NCI-H1092 treated with DMSO at 0.1 percent for 48 hours (cell line): ENCODE data around the gene LYZL2.
"Not testable (repeated sequence)": the region's sequence is repeated elsewhere in the genome, so short reads cannot be mapped to it uniquely, and the experiment has no call there.

ENCODE experiments used
- DNase-seq: peaks from one replicate; lab custom pipeline; 2025; lab: John Stamatoyannopoulos, UW

The LYZL2 gene

DNA sequence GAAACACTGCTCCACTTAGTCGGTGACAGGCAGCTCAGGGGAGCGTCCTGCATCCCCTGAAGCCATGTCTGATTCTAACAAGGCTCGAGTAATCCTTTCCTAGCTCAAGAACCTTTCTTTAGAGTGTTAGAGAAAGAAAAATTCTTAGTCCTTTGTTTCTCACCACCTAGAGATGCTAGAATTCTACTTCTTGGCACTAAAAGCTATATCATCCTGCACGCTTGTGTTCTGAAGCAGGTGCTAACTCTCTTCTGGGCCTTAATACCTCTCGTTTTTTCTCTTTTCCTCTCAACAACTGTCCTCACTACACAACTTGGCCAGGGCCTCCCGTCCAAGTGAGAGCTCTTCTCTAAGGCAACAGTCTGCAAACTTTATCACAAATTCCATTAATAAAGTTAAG lies at the start of gene LYZL2:
Gene LYZL2 (minus strand): TSS at position 101 of the 400 bp plus-strand sequence. CDS start 2,838 bp downstream, outside the sequence.
- no peak for DNase-seq

DNA sequence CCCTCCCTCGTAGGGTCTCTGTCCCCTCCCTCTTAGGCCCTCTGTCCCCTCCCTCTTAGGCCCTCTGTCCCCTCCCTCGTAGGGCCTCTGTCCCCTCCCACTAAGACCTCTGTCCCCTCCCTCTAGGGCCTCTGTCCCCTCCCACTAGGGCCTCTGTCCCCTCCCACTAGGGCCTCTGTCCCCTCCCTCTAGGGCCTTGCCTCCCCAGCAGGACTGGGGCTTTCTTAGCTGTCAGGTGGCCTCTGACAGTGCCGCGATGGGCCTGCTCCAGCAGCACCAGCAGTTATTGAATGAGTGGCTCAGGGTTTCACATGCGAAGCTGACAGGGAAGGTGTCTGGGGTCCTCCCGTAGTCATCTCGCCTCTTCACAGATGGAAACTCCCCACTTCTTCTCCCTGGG lies 48.1 kb upstream of the LYZL2 start:
- DNase-seq: not testable (repeated sequence)

DNA sequence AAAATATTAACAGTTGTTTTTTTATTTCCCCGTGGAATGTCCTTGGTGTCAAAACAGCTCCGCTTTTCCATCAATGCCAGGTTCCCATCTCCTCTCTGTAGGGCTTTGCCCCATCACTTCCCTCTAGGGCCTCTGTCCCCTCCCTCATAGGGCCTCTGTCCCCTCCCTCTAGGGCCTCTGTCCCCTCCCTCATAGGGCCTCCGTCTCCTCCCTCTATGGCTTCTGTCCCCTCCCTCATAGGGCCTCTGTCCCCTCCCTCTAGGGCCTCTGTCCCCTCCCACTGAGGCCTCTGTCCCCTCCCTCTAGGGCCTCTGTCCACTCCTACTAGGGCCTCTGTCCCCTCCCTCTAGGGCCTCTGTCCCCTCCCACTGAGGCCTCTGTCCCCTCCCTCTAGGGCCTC lies 47.6 kb upstream of the LYZL2 start:
- DNase-seq: not testable (repeated sequence)

DNA sequence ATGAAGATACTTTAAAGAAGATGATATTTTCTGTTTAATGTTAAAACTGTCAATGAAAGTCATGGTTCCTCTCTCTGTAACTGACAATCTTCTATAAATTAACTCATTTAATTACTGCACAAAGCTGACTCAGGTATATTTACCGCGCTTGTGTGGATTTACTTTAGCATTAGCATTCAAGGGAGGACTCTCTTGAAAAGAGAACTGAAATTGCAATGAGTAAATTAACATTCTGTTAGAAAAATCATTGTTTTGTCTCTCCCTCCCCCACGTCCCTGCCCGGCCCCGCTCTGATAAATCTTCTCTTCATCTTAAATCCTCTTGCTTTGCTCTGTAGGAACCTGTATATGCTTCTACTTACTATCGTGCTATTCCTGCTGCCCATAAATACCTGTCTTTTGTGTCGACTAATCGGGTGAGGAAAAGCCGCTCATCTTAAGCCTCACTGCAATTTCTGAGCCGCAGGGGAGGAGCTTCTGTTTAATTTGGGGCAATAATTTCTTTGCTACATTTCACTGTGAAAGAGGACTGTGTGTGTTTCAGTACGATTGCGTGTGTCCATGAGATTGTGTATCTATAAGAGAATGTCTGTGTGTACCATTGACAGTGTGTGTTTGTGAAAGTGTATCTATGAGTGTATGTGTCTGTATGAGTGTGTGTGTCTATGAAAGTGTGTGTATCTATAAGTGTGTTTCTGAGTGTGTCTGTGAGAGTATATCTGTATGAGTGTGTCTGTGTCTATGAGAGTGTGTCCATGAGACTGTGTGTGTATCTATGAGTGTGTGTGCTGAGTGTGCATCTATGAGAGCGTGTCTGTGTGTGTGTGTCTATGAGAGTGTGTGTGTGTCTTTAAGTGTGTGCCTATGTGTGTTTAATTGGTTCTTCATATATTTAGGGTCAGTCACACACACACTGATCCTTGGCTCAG lies 46.5 kb upstream of the LYZL2 start:
- DNase-seq: no peak

DNA sequence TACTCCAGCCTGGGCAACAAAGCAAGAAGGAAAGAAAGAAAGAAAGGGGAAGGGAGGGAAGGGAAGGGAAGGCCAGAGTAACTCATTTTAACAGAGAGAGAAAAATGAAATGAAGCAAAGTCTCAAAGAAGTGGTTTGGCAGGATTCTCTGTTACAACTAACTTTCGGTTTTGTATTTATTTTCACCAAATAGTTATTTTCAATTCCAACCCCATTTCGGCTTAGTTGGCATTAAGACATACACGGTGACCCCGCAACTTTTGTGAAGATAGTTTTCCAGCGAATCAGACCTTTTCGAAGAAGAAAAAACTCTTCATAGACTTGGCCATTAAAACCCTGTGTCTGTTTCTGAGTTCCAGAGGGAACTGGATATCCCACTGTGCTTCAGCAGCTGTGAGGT lies 45.2 kb upstream of the LYZL2 start:
- no peak for DNase-seq

DNA sequence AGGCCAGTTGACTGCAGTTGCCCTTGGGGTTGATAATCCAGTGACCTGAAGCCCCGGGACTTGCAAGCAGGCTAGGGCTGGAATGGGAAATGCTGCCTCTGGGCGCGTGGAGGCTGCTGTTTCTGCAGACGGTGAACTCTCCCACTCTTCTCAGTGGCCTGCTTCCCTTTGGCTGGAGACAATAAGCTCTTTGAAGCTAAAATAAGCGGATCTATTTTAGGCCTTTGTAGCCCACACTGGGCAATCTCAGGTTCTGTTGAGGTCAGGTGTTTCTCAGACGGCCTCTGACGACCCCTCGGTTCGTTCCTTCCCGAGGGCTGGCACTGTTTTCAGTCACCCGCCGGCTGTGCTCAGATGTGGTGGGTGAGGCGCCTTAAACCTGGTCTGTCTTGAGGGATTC lies 43.7 kb upstream of the LYZL2 start:
- not testable (repeated sequence) for DNase-seq

DNA sequence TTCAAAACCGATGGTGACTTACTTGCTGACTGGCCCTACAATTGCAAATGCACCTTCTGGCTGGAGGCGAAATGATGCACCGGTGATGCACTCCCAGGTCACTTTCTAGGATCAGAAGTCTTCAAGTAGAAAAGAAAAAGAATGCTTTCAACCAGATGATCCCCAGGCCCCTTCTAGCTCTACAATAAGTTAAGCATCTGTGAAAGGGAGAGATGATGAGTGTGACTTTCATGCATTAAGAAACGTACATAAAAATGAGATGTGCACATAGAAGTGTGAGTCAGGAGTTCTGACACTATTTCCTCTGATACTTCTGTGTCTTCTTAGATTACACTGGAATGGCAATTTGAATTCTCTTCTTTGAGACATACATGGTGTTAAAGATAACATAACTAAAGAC lies 42.8 kb upstream of the LYZL2 start:
- DNase-seq: not testable (repeated sequence)

DNA sequence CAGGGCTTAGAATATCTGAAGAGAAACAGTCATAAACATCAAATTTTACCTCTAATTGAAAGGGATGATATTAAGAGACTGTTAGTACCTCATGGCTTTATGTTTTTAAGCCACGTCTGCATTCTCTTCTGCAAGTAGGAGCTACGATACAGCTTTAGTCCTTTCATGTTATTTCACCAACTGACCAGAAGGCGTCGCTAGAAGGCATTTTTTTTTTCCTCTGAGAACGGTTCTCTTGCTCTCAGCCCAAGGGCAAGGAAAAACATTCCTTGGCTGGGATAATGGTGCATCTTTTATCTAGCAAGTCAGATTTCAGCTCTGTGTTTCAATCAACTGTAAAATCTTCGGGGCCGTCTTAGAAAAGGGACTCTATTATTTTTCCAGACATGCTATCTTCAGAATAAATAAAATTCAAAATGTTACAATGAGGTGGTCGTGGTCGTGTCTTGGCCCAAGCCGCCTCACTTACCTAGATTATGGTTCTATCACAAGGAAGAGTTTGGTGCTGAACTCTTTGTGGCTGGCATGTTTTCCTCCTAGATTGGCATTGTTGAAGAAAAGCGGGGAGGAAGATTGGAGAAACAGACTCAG lies 41.6 kb upstream of the LYZL2 start:
- DNase-seq: peak; percentile 64

DNA sequence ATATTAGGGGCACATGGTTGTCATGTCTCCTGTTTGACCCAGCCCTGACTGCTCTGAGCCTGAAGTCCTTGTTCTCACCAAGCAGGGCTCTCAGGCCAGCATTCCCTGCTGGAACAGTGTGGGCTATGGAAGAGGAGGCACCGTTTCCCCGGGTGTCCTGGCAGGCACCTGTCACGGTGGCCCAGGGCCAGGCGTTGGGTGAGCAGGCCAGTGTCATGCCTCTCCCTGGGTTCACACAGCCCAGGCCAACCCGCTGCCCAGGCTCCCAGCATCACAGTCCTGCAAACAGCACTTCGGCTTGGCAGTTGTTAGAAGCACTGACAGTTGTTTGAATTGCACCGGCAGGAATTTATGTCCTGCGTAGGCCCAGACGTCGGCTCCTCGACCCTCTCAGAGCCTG lies 38.4 kb upstream of the LYZL2 start:
- DNase-seq: peak; percentile 14

DNA sequence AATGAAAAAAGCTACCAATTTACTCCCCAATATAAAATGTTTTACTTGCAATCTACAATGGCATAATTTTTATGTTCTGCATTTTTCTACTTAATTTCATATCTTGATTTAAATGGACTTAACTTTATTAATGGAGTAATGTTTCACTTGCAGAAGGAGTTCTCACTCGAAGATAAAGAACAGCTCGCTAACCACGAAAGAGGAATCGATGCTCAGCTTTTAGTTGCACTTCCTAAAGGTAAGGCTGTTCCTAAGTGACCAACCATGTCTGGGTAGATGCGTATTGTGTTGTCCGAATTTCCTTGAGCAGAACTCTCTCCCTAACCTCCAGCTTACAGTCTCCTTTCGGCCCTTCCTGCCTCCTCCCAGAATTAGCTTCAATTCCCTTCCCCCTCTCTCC lies 33.9 kb upstream of the LYZL2 start:
- DNase-seq: not testable (repeated sequence)

DNA sequence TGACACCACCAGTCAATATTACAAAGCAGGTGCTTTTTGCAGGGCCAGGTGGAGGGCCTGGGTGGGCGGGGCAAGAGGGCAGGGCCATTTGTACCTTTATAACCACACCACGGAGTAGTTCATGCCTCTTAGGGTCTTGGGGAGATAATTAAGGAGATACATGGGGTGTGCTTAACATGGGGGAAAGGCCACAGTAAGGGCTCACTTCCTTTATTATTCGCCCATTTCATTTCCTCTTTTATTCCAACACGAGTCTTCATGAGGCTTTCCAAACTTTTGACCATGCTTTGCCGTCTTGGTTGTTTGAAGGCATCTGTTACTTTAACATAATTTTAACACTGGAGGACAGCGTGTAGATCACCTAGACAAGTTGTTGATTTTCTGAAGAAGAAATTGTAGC lies 33.3 kb upstream of the LYZL2 start:
- no peak for DNase-seq

DNA sequence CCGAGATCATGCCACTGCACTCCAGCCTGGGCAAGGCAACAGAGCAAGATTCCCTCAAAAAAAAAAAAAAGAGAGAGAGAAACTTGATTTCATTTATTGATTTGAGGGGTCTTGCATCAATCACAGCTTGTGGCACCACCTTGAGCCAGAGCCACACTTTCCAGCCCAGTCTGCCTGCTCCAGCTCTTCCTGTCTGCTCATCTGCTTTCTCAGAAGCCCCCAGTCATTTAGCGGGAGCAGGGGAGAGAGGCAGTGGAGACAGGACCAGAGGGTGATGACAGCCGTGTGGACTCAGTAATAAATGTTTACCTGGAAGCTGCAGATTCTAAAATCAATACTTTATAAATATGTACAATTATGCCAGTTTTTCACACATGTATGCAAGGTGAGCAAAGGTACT lies 30.8 kb upstream of the LYZL2 start:
- DNase-seq: not testable (repeated sequence)

DNA sequence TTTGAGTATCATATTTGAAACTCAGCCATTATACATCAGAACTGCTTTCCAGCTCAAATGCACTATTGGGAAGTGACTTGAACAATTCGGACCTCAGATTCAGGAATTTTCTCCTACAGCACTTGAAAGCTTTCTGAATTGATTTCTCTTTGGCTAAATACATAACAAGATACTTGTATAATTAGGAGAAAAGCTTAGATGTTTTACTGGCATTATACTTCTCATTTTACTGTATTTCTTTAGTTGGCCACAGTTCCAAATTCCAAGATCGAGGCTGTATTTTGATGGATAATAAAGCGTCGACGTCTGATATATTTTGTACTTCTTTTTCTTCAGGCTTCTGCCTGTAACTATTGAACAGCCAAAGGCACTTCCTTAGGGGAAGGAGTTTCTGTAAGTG lies 26.7 kb upstream of the LYZL2 start:
- DNase-seq: no peak

DNA sequence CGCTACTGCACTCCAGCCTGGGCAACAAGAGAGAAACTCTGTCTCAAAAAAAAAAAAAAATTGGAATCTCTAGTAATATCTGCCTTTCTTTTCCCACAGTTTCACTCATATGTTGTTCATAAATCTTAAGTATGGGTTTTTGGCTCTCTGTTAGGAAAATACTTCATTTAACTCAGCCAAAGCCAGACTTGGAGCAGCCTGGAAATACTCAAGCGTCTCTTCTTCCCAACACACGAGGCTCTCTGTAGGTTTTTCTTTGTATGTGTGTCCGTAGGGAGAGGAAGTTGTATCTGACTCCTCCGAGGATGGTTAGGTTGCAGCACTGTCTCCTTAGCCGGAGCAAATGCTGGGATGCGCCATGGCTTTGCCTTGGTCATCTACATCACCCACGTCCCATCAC lies 25.4 kb upstream of the LYZL2 start:
- DNase-seq: not testable (repeated sequence)

DNA sequence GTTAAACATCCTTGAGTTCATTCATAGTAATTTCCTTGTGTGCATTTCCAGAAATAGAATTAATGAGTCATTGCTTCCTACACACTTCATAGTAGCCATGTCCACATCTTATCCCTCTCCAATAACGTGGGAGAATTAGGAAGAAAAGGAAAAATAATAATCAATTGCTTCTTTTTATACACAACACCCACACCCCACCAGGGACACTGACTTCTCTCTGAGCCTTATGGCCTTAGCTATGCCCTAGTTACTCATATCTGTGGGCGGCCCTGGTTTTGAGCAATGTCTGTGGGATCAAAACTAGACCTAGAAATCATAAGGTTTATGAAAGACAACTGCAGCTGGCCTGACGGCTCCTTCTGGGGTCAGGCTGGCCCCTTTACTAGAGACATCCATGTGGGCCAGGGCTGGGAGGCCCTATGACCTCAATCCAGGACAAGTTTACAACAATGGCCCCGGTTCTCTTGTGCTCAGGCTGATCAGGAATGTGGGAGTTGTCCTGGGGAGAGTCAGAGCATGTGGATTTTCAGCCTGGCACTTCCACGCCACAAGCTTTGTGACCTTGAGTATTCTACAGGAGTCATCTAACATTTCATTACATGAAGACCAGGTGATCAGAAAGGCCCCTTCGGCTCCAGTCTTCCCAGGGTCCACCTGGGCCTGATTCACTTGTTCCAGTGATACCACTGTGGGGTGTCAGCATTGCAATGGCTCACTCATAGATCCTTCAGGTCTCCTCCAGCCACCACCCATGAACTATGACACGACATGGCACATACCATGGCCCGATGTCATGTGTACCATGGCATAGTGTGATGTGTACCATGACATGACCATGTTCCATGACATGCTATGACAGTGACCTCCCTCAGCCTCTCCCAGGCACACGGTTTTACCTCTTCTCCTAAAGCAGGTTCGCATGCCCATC lies 22.2 kb upstream of the LYZL2 start:
- not testable (repeated sequence) for DNase-seq

DNA sequence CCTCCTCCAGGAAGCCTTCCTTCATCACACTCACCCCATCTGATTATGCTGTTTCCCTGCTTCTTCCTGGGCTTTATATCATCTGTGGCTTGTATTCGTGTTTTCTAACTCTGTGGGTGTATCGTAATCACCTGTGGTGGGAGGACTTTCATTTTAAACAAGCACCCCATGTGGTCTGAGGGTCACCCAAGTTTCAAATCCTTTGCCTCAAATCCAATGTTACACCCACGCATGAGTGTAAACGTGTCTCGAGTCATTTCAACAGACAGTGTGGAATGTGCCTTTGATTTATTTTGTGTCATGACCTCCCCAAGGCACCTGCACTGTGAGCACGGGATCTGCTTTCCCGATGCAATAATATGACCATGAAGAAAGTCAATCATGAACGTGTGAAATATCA lies 17.5 kb upstream of the LYZL2 start:
- no peak for DNase-seq

DNA sequence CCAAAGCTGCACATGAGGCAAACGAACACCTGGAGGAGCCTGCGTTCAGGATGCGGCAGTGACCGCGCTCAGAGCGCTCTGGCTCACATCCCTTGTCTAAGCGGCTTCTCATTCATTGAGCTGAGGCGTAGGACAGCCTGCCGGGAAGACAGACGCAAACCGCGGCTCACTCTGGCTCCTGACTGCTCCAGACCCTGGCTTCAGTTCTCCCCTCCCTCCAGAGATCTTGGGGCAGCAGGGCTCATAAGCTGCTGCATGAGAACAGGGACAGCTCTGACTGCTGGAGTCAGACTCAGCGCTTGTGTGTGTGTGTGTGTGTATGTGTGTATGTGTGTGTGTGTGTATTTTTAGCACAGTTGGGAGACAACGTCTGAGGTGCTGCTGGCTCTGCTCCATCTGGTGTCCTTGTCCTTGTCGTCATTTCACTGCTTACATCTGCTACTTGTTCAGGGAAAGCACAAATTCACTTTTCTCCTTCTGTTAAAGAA lies 15.8 kb upstream of the LYZL2 start:
- no peak for DNase-seq

DNA sequence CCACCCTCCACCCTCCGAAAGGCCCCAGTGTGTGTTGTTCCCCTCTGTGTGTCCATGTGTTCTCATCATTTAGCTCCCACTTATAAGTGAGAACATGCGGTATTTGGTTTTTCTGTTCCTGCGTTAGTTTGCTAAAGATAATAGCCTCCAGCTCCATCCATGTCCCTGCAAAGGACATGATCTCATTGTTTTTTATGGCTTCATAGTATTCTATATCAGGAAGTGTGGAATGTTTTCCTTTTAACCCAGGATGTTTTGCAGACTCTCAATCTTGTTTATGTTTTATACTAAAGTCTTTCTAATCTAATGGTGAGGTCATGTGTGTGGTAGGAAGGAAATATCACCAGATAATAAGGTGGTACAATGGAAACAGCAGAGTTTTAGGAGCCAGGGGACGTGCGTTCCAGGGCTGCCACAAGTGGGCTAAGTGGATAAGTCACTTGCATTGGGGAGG lies 14.9 kb upstream of the LYZL2 start:
- DNase-seq: not testable (repeated sequence)

DNA sequence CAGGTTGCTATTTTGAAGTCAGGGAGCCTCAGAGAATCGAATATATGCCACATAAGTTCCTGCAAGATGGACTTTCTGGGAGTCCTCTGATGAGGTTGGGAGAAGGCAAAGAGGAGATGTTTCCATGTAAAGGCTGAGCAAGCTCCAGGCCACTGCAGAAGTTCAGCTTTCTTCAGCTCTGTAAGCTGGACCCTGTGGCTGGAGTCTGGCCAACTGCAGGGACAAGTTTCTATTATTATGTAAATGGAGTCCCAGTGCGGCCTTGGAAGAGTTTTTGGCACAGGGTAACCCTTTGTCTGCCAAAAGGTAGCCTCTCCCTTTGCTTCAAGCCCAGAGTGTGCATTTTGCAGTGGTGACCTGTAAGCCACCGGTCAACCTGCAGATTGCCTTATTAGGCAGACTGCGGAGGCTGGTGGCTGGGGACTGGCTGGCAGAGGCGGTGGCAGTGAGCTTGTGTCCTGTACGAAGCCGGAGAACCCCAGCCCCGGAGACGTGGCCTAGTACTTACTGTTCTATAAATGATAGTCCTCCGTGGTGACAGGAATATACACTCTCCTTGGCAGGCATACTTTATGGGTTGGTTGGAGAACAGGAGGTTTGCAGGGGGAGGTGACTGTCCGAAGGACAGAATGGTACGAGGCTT lies 14.1 kb upstream of the LYZL2 start:
- DNase-seq: not testable (repeated sequence)

DNA sequence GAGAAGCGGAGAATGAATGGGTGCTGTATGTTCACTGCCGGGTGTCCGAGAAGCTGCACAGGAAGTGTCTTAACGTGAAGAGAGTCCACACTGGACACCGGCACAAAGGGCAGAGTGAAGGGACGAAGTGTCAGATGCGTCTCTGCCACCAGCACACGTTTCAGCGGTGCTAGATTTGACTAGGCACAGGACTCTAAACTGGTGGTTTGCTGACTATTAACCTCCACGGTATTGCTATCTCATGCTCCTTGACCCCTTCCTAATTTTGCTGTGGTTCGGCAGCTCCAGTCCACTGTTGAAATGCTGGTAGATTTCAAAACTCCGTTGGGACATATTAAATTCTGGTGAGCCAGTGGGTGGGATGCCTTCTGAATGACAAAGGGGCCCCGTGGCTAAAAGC lies 13.3 kb upstream of the LYZL2 start:
- not testable (repeated sequence) for DNase-seq

DNA sequence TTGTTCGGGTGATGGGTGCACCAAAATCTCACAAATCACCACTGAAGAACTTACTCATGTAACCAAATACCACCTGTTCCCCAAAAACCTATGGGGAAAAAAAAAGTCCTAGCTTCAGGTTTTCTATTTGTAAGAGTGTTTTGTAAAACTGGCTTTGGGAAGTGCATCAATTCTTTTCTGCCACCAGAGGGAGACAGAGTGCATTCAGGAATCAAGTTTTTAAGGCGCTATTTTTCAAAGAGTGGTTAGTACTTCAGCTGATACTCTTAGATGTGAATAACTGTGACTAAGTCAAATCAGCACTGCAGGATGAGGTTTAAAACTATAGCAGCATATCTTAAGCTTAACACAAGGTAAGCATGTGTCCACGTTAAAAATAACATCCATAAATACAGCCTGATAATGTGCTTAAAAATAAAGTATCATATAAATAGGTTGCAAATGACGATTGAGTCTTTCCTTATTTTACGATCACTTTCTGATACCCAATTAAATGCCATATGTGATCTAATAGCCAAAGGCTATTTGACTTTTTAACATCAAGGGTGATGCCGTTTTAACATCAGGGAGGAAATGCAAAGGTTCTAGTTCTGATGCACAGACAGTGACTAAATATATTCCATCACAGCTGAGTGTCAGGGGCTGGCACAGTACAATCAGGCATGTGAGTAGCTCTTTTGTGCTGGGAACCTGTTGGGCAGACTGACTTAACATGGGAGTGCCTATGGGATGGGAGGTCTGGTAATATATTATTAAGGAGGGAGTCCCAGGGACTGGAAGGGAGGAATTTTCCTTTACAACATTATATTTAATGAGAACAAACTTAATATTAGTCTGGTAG lies 10.6 kb upstream of the LYZL2 start:
- peak; percentile 14 for DNase-seq
